Measurements from ENCODE around the gene SH3GLB2. TPM values are rescaled to one million over a fixed set of nuclear protein-coding genes. Genes with fewer than 3 reads are reported as not detected.

The SH3GLB2 gene
- total RNA-seq, 1 donor from 2014 or later = 158 TPM

GRCh38 chr9:129026442-129027223 lies 1.5 kb downstream of the SH3GLB2 start:
- DNase-seq (ENCODE audit: low spot score) (no peak), ATAC-seq (peak; percentile 3)
- intact Hi-C loops (cut with DNase I) = no loop called here

- intact Hi-C loops (cut with DNase I) = no loop called here
- DNase-seq (ENCODE audit: low spot score) = no peak
- ATAC-seq = no peak
Measured at GRCh38 chr9:129023908-129024233, 4.3 kb downstream of the SH3GLB2 start.

GRCh38 chr9:129023036-129023907 lies 4.9 kb downstream of the SH3GLB2 start:
- no peak for DNase-seq (ENCODE audit: low spot score)
- intact Hi-C loops (cut with DNase I) = no loop called here
- peak; percentile 41 for ATAC-seq

- intact Hi-C loops (cut with DNase I) = no loop called here
- ATAC-seq = no peak
- DNase-seq (ENCODE audit: low spot score) = no peak
Measured at GRCh38 chr9:129022037-129022436, 6.1 kb downstream of the SH3GLB2 start.

GRCh38 chr9:129021091-129021490 lies 7.0 kb downstream of the SH3GLB2 start:
- intact Hi-C loops (cut with DNase I) = no loop called here
- peak; percentile 31 for ATAC-seq
- DNase-seq (ENCODE audit: low spot score) = no peak

- ATAC-seq (no peak), DNase-seq (ENCODE audit: low spot score) (no peak)
- intact Hi-C loops (cut with DNase I) = no loop called here
Measured at GRCh38 chr9:129014608-129015007, 13.5 kb downstream of the SH3GLB2 start.

GRCh38 chr9:129014124-129014523 lies 14.0 kb downstream of the SH3GLB2 start:
- DNase-seq (ENCODE audit: low spot score) = no peak
- ATAC-seq = no peak
- intact Hi-C loops (cut with DNase I) = no loop called here

GRCh38 chr9:129013674-129014073 lies 14.5 kb downstream of the SH3GLB2 start:
- intact Hi-C loops (cut with DNase I) = no loop called here
- DNase-seq (ENCODE audit: low spot score) (no peak), ATAC-seq (no peak)

GRCh38 chr9:129012893-129013448 lies 15.2 kb downstream of the SH3GLB2 start:
- ATAC-seq (no peak), DNase-seq (ENCODE audit: low spot score) (no peak)
- intact Hi-C loops (cut with DNase I) = no loop called here

GRCh38 chr9:129012343-129012742 lies 15.8 kb downstream of the SH3GLB2 start:
- ATAC-seq = no peak
- no peak for DNase-seq (ENCODE audit: low spot score)
- intact Hi-C loops (cut with DNase I) = no loop called here

GRCh38 chr9:129011761-129012181 lies 16.4 kb downstream of the SH3GLB2 start:
- ATAC-seq = no peak

GRCh38 chr9:129011170-129011569 lies 17.0 kb downstream of the SH3GLB2 start:
- DNase-seq (ENCODE audit: low spot score) (no peak), ATAC-seq (no peak)
- intact Hi-C loops (cut with DNase I) = no loop called here

More at GRCh38 chr9:129011761-129012181, 16.4 kb downstream of the SH3GLB2 start:
- intact Hi-C loops (cut with DNase I) = no loop called here
- no peak for DNase-seq (ENCODE audit: low spot score)

GRCh38 chr9:129010267-129010975 lies 17.7 kb downstream of the SH3GLB2 start:
- ATAC-seq (no peak), DNase-seq (ENCODE audit: low spot score) (no peak)
- intact Hi-C loops (cut with DNase I) = no loop called here

GRCh38 chr9:129009584-129010141 lies 18.5 kb downstream of the SH3GLB2 start:
- no peak for ATAC-seq
- DNase-seq (ENCODE audit: low spot score) = no peak
- intact Hi-C loops (cut with DNase I) = no loop called here

GRCh38 chr9:129008986-129009583 lies 19.0 kb downstream of the SH3GLB2 start:
- ATAC-seq = no peak
- DNase-seq (ENCODE audit: low spot score) = no peak

GRCh38 chr9:129008469-129008965 lies 19.6 kb downstream of the SH3GLB2 start:
- intact Hi-C loops (cut with DNase I) = no loop called here
- no peak for ATAC-seq

More at GRCh38 chr9:129008986-129009583, 19.0 kb downstream of the SH3GLB2 start:
- intact Hi-C loops (cut with DNase I) = no loop called here

GRCh38 chr9:129007766-129008468 lies 20.2 kb downstream of the SH3GLB2 start:
- ATAC-seq (no peak), DNase-seq (ENCODE audit: low spot score) (no peak)
- intact Hi-C loops (cut with DNase I) = no loop called here

More at GRCh38 chr9:129008469-129008965, 19.6 kb downstream of the SH3GLB2 start:
- DNase-seq (ENCODE audit: low spot score) = no peak
